ENCODE data around the gene IGLL5. TPM values are rescaled to one million over a fixed set of nuclear protein-coding genes. Genes with fewer than 3 reads are reported as not detected.

The IGLL5 gene
- total and polyA plus RNA-seq, 9 of the 15 experiments (the other 6 are each of a cell fraction or from before 2014, with no cell fraction given) = not detected

- TF ChIP-seq, protein P1, sequence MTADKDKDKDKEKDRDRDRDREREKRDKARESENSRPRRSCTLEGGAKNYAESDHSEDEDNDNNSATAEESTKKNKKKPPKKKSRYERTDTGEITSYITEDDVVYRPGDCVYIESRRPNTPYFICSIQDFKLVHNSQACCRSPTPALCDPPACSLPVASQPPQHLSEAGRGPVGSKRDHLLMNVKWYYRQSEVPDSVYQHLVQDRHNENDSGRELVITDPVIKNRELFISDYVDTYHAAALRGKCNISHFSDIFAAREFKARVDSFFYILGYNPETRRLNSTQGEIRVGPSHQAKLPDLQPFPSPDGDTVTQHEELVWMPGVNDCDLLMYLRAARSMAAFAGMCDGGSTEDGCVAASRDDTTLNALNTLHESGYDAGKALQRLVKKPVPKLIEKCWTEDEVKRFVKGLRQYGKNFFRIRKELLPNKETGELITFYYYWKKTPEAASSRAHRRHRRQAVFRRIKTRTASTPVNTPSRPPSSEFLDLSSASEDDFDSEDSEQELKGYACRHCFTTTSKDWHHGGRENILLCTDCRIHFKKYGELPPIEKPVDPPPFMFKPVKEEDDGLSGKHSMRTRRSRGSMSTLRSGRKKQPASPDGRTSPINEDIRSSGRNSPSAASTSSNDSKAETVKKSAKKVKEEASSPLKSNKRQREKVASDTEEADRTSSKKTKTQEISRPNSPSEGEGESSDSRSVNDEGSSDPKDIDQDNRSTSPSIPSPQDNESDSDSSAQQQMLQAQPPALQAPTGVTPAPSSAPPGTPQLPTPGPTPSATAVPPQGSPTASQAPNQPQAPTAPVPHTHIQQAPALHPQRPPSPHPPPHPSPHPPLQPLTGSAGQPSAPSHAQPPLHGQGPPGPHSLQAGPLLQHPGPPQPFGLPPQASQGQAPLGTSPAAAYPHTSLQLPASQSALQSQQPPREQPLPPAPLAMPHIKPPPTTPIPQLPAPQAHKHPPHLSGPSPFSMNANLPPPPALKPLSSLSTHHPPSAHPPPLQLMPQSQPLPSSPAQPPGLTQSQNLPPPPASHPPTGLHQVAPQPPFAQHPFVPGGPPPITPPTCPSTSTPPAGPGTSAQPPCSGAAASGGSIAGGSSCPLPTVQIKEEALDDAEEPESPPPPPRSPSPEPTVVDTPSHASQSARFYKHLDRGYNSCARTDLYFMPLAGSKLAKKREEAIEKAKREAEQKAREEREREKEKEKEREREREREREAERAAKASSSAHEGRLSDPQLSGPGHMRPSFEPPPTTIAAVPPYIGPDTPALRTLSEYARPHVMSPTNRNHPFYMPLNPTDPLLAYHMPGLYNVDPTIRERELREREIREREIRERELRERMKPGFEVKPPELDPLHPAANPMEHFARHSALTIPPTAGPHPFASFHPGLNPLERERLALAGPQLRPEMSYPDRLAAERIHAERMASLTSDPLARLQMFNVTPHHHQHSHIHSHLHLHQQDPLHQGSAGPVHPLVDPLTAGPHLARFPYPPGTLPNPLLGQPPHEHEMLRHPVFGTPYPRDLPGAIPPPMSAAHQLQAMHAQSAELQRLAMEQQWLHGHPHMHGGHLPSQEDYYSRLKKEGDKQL (CRISPR knock-in tag; IDR thresholded peaks at IDR 0.05; ENCODE audit: borderline replicate concordance) = no peak
- TF ChIP-seq ATF7 (IDR thresholded peaks at IDR 0.05) = no peak
- TF ChIP-seq, protein P2, sequence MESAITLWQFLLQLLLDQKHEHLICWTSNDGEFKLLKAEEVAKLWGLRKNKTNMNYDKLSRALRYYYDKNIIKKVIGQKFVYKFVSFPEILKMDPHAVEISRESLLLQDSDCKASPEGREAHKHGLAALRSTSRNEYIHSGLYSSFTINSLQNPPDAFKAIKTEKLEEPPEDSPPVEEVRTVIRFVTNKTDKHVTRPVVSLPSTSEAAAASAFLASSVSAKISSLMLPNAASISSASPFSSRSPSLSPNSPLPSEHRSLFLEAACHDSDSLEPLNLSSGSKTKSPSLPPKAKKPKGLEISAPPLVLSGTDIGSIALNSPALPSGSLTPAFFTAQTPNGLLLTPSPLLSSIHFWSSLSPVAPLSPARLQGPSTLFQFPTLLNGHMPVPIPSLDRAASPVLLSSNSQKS (CRISPR knock-in tag; IDR thresholded peaks at IDR 0.05) = no peak
- TF ChIP-seq, protein P3, sequence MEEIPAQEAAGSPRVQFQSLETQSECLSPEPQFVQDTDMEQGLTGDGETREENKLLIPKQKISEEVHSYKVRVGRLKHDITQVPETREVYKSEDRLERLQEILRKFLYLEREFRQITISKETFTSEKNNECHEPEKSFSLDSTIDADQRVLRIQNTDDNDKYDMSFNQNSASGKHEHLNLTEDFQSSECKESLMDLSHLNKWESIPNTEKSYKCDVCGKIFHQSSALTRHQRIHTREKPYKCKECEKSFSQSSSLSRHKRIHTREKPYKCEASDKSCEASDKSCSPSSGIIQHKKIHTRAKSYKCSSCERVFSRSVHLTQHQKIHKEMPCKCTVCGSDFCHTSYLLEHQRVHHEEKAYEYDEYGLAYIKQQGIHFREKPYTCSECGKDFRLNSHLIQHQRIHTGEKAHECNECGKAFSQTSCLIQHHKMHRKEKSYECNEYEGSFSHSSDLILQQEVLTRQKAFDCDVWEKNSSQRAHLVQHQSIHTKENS (CRISPR knock-in tag; IDR thresholded peaks at IDR 0.05) = no peak
- no peak for TF ChIP-seq IFI16 (CRISPR knock-in tag; IDR thresholded peaks at IDR 0.05)
- TF ChIP-seq, protein P4, sequence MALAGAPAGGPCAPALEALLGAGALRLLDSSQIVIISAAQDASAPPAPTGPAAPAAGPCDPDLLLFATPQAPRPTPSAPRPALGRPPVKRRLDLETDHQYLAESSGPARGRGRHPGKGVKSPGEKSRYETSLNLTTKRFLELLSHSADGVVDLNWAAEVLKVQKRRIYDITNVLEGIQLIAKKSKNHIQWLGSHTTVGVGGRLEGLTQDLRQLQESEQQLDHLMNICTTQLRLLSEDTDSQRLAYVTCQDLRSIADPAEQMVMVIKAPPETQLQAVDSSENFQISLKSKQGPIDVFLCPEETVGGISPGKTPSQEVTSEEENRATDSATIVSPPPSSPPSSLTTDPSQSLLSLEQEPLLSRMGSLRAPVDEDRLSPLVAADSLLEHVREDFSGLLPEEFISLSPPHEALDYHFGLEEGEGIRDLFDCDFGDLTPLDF (CRISPR knock-in tag; IDR thresholded peaks at IDR 0.05) = peak; percentile 48; the same call in 1 of the 2 replicates
- TF ChIP-seq ZBTB1 (CRISPR knock-in tag; IDR thresholded peaks at IDR 0.05; ENCODE audit: borderline replicate concordance, low read depth) = no peak
- TF ChIP-seq GTF2F1 (IDR thresholded peaks at IDR 0.05; ENCODE audit: low read depth, low read length) = 0 out of 2 replicates have a peak, but pooled peaks have one; percentile 8
- no peak for TF ChIP-seq ZNF586 (CRISPR knock-in tag; conservative IDR thresholded peaks at IDR 0.05)
- peak; percentile 54; the same call in 1 of the 2 replicates for TF ChIP-seq CGGBP1 (CRISPR knock-in tag; IDR thresholded peaks at IDR 0.05)
- no peak for TF ChIP-seq CCAR2 (IDR thresholded peaks at IDR 0.05; ENCODE audit: low read depth, low read length)
- no peak for TF ChIP-seq ETV6 (IDR thresholded peaks at IDR 0.05; ENCODE audit: borderline replicate concordance in 1 of 2, low read depth in 2 of 2, low read length in 1 of 2)
- TF ChIP-seq ETV6 (CRISPR knock-in tag; IDR thresholded peaks at IDR 0.05; ENCODE audit: borderline replicate concordance) = no peak
These were observed 39.7 kb downstream of the IGLL5 start (continued) for GRCh38 chr22:22927196-22927887.

Measured in K562 (cell line).